ENCODE measurements around the gene GORAB. TPM values are rescaled to one million over a fixed set of nuclear protein-coding genes. Genes with fewer than 3 reads are reported as not detected.

The GORAB gene
- total and polyA plus RNA-seq, 2 donors, result 15.7 to 21.0 TPM

DNA sequence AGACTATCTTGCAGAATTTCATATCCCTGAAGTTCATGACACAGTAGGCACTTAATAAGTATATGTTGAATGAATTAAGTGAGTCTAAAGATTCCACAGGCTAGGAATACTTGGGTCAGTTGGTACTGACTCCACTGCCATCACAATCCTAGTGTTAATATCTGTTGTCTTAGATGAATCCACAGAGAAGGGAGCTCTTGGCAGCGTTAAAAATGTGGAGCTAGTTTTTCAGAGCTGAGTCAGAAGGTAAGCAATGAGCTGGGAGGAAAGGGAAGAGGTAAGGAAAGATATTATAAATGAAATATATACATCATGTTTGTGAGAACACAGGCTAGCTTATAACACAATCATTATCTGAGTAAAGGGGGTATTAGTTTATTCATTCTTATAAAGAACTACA, 21.8 kb upstream of the GORAB start:
- H3K4me3 ChIP-seq (ENCODE audit: low read length in 2 of 2), result no peak overlapping the region
- H3K9me3 ChIP-seq (ENCODE audit: control insufficient read depth in 2 of 2, insufficient read depth in 1 of 2, low read length in 1 of 2), result no peaks in the 10 kb centered on the region
- 97% methylated on average over 1 of the region's 1 CpG for WGBS
- H3K4me1 ChIP-seq (ENCODE audit: control insufficient read depth in 2 of 2, insufficient read depth in 2 of 2, low read length in 2 of 2), result no peaks in the 10 kb centered on the region
- no peak for DNase-seq (ENCODE audit: low read depth in 6 of 9, low spot score in 9 of 9)
- no peaks in the 10 kb centered on the region for H3K27me3 ChIP-seq (ENCODE audit: control insufficient read depth in 2 of 2, insufficient read depth in 1 of 2, low read length in 1 of 2)
- no peak overlapping the region for H3K27ac ChIP-seq (ENCODE audit: low read depth in 1 of 2, low read length in 1 of 2)
- H3K36me3 ChIP-seq (ENCODE audit: control insufficient read depth in 2 of 2, insufficient read depth in 2 of 2, low read length in 1 of 2), result no peaks in the 10 kb centered on the region

DNA sequence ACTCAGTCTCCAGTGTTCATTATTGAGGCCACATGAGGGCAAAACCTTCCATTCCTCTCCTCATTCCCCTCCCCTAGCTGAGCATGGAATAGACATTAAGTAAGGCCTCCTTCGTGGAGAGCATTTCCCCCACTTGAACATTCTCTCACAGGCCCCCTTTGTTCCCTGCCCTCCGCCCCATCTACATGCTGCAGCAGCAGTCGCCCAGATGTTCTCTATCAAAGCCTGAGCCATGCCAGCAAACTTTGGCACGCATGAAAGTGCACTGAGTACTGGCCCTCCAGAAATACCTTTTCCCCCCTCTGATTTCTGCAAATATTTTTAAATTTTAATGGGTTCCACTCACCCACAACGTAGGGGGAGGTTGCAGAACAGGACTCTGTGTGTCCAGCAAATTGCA, 20.9 kb upstream of the GORAB start:
- no peaks in the 10 kb centered on the region for H3K27me3 ChIP-seq (ENCODE audit: control insufficient read depth in 2 of 2, insufficient read depth in 1 of 2, low read length in 1 of 2)
- no peak for DNase-seq (ENCODE audit: low read depth in 6 of 9, low spot score in 9 of 9)
- no peaks in the 10 kb centered on the region for H3K4me1 ChIP-seq (ENCODE audit: control insufficient read depth in 2 of 2, insufficient read depth in 2 of 2, low read length in 2 of 2)
- WGBS, result 73% methylated on average over 5 of the region's 5 CpGs
- no peak overlapping the region for H3K4me3 ChIP-seq (ENCODE audit: low read length in 2 of 2)
- H3K36me3 ChIP-seq (ENCODE audit: control insufficient read depth in 2 of 2, insufficient read depth in 2 of 2, low read length in 1 of 2), result no peaks in the 10 kb centered on the region
- no peak overlapping the region for H3K27ac ChIP-seq (ENCODE audit: low read depth in 1 of 2, low read length in 1 of 2)
- H3K9me3 ChIP-seq (ENCODE audit: control insufficient read depth in 2 of 2, insufficient read depth in 1 of 2, low read length in 1 of 2), result no peaks in the 10 kb centered on the region

GRCh38 chr1:170513138-170513537, 18.8 kb upstream of the GORAB start:
- Histone ChIP-seq H3K36me3 (ENCODE audit: control insufficient read depth in 2 of 2, insufficient read depth in 2 of 2, low read length in 1 of 2) (no peaks in the 10 kb centered on the region), H3K4me1 (ENCODE audit: control insufficient read depth in 2 of 2, insufficient read depth in 2 of 2, low read length in 2 of 2) (no peaks in the 10 kb centered on the region), H3K9me3 (ENCODE audit: control insufficient read depth in 2 of 2, insufficient read depth in 1 of 2, low read length in 1 of 2) (no peaks in the 10 kb centered on the region), H3K4me3 (ENCODE audit: low read length in 2 of 2) (no peak overlapping the region), H3K27ac (ENCODE audit: low read depth in 1 of 2, low read length in 1 of 2) (no peak overlapping the region), H3K27me3 (ENCODE audit: control insufficient read depth in 2 of 2, insufficient read depth in 1 of 2, low read length in 1 of 2) (no peaks in the 10 kb centered on the region)
- no peak for DNase-seq (ENCODE audit: low read depth in 6 of 9, low spot score in 9 of 9)
- 66% methylated on average over 1 of the region's 1 CpG for WGBS

GRCh38 chr1:170518185-170518834, 13.7 kb upstream of the GORAB start:
- DNase-seq (ENCODE audit: low read depth in 6 of 9, low spot score in 9 of 9), result no peak
- H3K27ac ChIP-seq (ENCODE audit: low read depth in 1 of 2, low read length in 1 of 2), result no peak overlapping the region
- H3K4me1 ChIP-seq (ENCODE audit: control insufficient read depth in 2 of 2, insufficient read depth in 2 of 2, low read length in 2 of 2), result no peaks in the 10 kb centered on the region
- H3K27me3 ChIP-seq (ENCODE audit: control insufficient read depth in 2 of 2, insufficient read depth in 1 of 2, low read length in 1 of 2), result no peaks in the 10 kb centered on the region
- H3K36me3 ChIP-seq (ENCODE audit: control insufficient read depth in 2 of 2, insufficient read depth in 2 of 2, low read length in 1 of 2), result no peaks in the 10 kb centered on the region
- WGBS, result 98% methylated on average over 4 of the region's 4 CpGs
- no peak overlapping the region for H3K4me3 ChIP-seq (ENCODE audit: low read length in 2 of 2)
- H3K9me3 ChIP-seq (ENCODE audit: control insufficient read depth in 2 of 2, insufficient read depth in 1 of 2, low read length in 1 of 2), result no peaks in the 10 kb centered on the region

DNA sequence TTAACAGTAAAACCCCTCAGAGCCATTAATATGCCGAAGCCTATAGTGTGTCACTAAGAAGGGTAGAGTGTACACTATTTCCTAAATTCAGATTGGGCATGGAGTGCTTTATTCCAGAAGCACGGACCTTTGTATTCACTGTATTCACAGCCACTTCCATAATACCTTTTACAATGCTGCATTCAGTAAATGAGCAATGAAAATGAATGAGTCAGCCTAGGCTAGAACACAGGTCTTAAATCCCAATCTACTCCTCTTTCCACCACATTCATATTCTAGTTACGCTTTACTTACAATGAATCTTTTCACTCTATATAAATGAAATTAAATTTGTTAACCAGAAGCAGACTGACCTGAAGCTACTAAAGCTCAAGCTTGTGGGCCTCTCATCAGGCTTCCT, 13.0 kb upstream of the GORAB start:
- Histone ChIP-seq H3K27ac (ENCODE audit: low read depth in 1 of 2, low read length in 1 of 2) (no peak overlapping the region), H3K4me3 (ENCODE audit: low read length in 2 of 2) (no peak overlapping the region), H3K36me3 (ENCODE audit: control insufficient read depth in 2 of 2, insufficient read depth in 2 of 2, low read length in 1 of 2) (no peaks in the 10 kb centered on the region), H3K4me1 (ENCODE audit: control insufficient read depth in 2 of 2, insufficient read depth in 2 of 2, low read length in 2 of 2) (no peaks in the 10 kb centered on the region), H3K9me3 (ENCODE audit: control insufficient read depth in 2 of 2, insufficient read depth in 1 of 2, low read length in 1 of 2) (no peaks in the 10 kb centered on the region), H3K27me3 (ENCODE audit: control insufficient read depth in 2 of 2, insufficient read depth in 1 of 2, low read length in 1 of 2) (no peaks in the 10 kb centered on the region)
- WGBS, result 99% methylated on average over 3 of the region's 3 CpGs
- no peak for DNase-seq (ENCODE audit: low read depth in 6 of 9, low spot score in 9 of 9)

GRCh38 chr1:170520601-170521000, 11.4 kb upstream of the GORAB start:
- no peaks in the 10 kb centered on the region for H3K36me3 ChIP-seq (ENCODE audit: control insufficient read depth in 2 of 2, insufficient read depth in 2 of 2, low read length in 1 of 2)
- no peak overlapping the region for H3K4me3 ChIP-seq (ENCODE audit: low read length in 2 of 2)
- H3K27me3 ChIP-seq (ENCODE audit: control insufficient read depth in 2 of 2, insufficient read depth in 1 of 2, low read length in 1 of 2), result no peaks in the 10 kb centered on the region
- H3K9me3 ChIP-seq (ENCODE audit: control insufficient read depth in 2 of 2, insufficient read depth in 1 of 2, low read length in 1 of 2), result no peaks in the 10 kb centered on the region
- DNase-seq (ENCODE audit: low read depth in 6 of 9, low spot score in 9 of 9), result no peak
- no peak overlapping the region for H3K27ac ChIP-seq (ENCODE audit: low read depth in 1 of 2, low read length in 1 of 2)
- no peaks in the 10 kb centered on the region for H3K4me1 ChIP-seq (ENCODE audit: control insufficient read depth in 2 of 2, insufficient read depth in 2 of 2, low read length in 2 of 2)

DNA sequence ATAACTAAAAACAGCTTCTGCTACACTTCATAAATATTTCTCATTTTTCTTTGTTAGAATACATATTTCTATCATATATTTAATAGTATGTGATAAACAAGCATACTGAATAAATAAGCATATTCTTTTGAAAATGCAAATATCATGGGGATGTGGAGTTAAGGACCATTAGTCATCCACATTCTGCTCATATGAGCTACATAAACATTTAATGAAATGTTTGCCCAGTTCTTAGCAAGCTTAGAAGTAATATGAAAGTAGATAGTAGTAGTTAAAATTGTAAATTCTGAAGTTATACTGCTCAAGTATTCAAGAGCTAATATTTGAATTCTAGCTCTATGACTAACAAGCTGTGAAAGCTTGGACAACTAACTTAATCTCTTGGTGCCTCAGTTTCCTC, 10.1 kb upstream of the GORAB start:
- DNase-seq (ENCODE audit: low read depth in 6 of 9, low spot score in 9 of 9), result no peak
- Histone ChIP-seq H3K4me1 (ENCODE audit: control insufficient read depth in 2 of 2, insufficient read depth in 2 of 2, low read length in 2 of 2) (no peaks in the 10 kb centered on the region), H3K27ac (ENCODE audit: low read depth in 1 of 2, low read length in 1 of 2) (no peak overlapping the region), H3K4me3 (ENCODE audit: low read length in 2 of 2) (no peak overlapping the region), H3K36me3 (ENCODE audit: control insufficient read depth in 2 of 2, insufficient read depth in 2 of 2, low read length in 1 of 2) (no peaks in the 10 kb centered on the region), H3K27me3 (ENCODE audit: control insufficient read depth in 2 of 2, insufficient read depth in 1 of 2, low read length in 1 of 2) (no peaks in the 10 kb centered on the region), H3K9me3 (ENCODE audit: control insufficient read depth in 2 of 2, insufficient read depth in 1 of 2, low read length in 1 of 2) (no peaks in the 10 kb centered on the region)

- peak overlapping the region; percentile 75 to 78 for H3K4me3 ChIP-seq (ENCODE audit: low read length in 2 of 2)
- DNase-seq (ENCODE audit: low read depth in 6 of 9, low spot score in 9 of 9), result no peak
- peaks cover 0 to 10% of the 10 kb centered on the region in 2 donors for H3K27me3 ChIP-seq (ENCODE audit: control insufficient read depth in 2 of 2, insufficient read depth in 1 of 2, low read length in 1 of 2)
- 10% methylated on average over 29 of the region's 29 CpGs for WGBS
- H3K36me3 ChIP-seq (ENCODE audit: control insufficient read depth in 2 of 2, insufficient read depth in 2 of 2, low read length in 1 of 2), result no peaks in the 10 kb centered on the region
- no peaks in the 10 kb centered on the region for H3K9me3 ChIP-seq (ENCODE audit: control insufficient read depth in 2 of 2, insufficient read depth in 1 of 2, low read length in 1 of 2)
- H3K27ac ChIP-seq (ENCODE audit: low read depth in 1 of 2, low read length in 1 of 2), result peak overlapping the region; percentile 61 to 84
- H3K4me1 ChIP-seq (ENCODE audit: control insufficient read depth in 2 of 2, insufficient read depth in 2 of 2, low read length in 2 of 2), result peaks cover 0 to 7% of the 10 kb centered on the region in 2 donors
Observed at GRCh38 chr1:170530972-170531757, 801 bp upstream of the GORAB start.

DNA sequence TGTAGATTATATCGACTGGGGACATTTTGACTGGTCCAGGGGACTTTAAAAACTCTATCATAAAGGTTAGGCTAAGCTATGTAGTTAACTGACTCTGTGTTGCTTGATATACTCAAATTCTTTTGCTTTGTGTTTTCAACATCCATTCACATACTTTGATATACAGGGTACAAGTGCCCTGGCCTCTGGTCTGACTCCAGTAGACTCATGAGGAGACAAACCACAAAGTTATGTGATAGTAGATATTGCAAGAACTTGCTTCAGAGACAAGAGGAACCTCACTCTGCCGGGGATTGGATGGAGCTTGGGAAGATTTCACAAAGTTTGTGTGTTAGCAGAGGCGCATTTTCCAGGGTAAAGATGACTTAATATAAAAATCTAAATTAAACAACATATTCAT, 1.3 kb downstream of the GORAB start:
- Histone ChIP-seq H3K9me3 (ENCODE audit: control insufficient read depth in 2 of 2, insufficient read depth in 1 of 2, low read length in 1 of 2) (no peaks in the 10 kb centered on the region), H3K27ac (ENCODE audit: low read depth in 1 of 2, low read length in 1 of 2) (no peak overlapping the region), H3K4me1 (ENCODE audit: control insufficient read depth in 2 of 2, insufficient read depth in 2 of 2, low read length in 2 of 2) (peaks cover 0 to 7% of the 10 kb centered on the region in 2 donors), H3K4me3 (ENCODE audit: low read length in 2 of 2) (no peak overlapping the region), H3K27me3 (ENCODE audit: control insufficient read depth in 2 of 2, insufficient read depth in 1 of 2, low read length in 1 of 2) (peaks cover 0 to 8% of the 10 kb centered on the region in 2 donors), H3K36me3 (ENCODE audit: control insufficient read depth in 2 of 2, insufficient read depth in 2 of 2, low read length in 1 of 2) (no peaks in the 10 kb centered on the region)
- no peak for DNase-seq (ENCODE audit: low read depth in 6 of 9, low spot score in 9 of 9)
- 94% methylated on average over 3 of the region's 3 CpGs for WGBS
